Measurements from ENCODE around the gene GMCL1.
"Not testable (repeated sequence)": the region's sequence is repeated elsewhere in the genome, so short reads cannot be mapped to it uniquely, and the experiment has no call there.

The GMCL1 gene

DNA sequence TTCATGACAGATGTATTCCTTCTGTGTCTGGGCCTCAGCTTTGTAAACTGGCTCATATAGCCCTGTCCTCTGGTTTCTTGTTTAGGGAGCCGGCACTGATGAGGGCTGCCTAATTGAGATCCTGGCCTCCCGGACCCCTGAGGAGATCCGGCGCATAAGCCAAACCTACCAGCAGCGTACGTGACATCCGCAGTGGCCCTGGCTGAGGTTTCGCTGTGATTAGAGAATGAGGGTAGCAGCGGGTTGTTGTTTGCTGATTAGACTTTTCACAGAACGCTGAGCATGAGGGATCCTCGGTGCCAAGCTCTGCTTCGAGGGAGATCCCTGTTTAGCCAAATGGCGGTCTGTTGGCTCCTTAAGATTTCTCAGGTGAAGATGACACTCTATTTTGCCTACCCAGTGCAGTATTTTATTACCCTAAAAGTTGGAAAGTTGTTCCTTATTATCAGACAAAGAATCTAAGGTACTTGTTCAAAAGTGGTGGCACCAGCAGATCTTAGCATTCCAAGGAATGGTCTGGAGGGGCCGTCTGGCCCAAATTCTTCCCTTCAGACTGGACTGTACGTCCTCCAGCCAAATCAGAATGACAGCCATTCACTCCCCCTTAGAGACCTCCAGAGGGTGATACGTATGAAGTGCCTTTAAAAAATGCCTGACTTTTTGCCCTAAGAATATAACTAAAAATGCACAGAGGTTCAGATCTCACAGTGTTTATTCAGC, 21.5 kb upstream of the GMCL1 start:
- DNase-seq: no peak

DNA sequence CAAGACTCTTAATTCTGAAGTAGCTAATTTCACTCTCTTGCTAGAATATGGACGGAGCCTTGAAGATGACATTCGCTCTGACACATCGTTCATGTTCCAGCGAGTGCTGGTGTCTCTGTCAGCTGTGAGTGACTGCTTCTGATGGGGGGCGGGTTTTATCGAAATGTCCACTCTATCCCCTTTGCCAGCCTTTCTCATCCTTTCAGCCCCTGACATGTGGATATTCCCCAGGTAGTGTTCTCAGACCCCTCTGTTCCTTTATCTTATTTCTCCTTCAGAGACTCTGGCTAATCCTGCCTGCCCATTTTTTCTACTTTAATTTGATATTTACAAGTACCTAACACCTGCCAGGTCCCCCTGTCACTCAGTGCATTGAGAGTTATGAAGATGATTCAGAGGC, 18.9 kb upstream of the GMCL1 start:
- no peak for DNase-seq

DNA sequence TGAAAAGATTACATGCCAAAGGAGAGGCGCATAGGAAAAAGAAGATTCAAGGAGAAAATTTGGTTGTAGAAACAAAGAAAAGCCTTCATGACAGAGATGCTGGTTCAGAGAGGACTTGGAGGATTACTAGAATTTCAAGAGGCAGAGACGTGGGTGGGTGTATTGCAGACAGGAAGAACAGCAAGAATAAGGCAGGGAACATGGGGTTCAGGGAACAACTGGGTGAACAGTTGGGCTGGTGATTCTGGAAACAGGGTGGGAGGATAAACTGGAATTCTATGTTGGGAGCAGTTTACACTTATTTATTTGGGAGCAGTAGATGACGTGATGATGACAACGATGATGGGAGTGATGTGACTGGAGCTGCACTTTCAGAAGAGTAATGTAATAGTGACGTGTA, 18.4 kb upstream of the GMCL1 start:
- no peak for DNase-seq

DNA sequence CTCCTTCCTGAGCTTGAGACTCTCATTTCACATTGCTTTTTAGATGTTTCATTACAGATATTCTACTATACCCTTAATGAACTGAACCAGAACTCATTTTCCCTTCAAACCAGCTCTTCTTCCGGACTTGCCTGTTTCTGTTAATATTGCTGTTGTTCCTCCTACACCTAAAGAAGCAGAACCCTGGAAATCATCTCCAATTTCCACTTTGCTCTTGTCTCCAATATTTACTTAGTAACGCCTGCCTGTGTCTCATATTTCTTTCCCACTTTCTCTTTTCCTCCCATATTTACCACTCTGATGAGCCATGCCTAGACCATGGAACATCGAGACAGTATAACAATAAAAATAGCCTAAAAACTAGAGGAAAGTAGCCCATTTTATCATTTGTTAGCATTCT, 17.9 kb upstream of the GMCL1 start:
- no peak for DNase-seq

DNA sequence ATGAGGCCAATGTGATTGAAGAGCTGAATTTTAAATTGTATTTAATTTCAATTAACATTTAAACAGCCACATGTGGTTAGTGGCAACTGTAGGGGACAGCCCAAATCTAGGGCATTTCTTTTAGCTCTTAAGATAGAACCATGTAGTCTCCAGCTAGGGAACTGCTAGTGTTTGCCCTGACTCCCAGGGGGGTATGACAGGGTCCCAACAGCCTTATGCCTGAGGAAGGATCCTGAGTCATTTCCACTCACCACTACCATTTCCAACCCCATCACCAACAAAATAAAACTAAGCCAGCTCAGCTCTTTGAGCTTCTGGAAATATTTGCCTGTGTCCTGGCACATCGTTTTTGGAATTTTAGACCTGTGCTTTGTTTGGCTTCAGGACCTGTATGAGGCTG, 13.7 kb upstream of the GMCL1 start:
- DNase-seq: no peak

DNA sequence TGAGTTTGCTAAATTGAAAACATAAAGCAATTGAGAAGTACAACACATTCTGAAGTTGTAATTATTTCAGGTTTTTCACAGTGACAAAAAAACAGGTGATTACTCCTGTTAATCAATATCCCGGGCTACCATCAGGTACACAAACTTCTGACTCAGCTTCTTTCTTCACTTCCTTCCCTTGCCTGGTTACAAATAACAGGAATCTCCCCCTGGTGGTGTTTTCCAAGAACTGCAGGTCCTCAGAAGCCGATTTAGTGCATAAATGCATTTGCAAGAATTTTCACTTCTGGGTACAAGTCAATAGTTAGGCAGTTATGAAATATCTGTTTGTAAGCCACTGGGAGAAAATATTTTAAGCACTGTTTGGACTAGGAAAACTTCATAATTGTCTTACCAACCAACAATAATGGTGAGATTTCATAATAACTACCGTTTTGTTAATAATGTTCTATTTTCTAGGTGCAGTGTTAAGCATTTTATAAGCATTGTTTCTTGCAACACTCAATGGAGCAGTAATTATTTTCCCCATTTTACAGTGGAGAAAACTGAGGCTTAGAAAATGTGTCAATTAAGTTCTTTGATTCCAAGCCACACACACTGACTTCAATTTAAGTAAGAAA, 12.4 kb upstream of the GMCL1 start:
- DNase-seq: peak; percentile 81

DNA sequence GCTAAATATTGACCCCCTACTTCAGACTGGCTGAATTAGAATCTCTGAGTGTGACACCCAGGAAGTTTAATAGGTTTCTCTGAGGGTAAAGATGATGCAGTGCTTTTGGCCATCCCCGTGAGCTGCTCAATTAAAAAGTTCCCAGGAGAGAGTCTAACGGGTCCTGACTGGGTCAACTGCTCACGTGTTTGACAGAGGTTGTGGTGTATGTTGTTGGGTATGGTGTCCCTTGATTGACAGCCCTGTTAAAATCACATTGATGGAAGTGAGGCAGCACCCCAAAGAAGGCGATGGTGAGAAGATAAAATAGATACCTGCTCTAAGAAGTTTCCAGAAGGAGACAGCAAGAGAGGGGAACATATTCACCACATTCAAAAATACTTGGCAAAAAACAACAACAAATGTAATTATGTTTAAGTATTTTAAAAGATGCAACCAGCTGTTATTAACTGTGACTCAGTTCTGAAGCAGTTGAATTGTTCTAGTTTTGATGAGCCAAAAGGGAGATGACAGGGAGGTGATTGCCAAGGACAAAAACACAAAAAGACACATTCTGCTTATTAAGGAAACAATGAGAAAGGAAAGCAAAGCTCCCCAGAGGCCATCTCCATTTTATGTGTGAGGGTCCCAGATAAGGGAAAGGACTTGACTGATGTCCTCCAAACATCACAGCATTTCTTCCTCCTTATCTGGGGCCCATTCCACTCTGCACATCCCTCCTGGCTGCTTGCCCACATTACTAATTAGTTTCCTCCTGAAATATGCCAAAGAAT, 11.5 kb upstream of the GMCL1 start:
- no peak for DNase-seq

DNA sequence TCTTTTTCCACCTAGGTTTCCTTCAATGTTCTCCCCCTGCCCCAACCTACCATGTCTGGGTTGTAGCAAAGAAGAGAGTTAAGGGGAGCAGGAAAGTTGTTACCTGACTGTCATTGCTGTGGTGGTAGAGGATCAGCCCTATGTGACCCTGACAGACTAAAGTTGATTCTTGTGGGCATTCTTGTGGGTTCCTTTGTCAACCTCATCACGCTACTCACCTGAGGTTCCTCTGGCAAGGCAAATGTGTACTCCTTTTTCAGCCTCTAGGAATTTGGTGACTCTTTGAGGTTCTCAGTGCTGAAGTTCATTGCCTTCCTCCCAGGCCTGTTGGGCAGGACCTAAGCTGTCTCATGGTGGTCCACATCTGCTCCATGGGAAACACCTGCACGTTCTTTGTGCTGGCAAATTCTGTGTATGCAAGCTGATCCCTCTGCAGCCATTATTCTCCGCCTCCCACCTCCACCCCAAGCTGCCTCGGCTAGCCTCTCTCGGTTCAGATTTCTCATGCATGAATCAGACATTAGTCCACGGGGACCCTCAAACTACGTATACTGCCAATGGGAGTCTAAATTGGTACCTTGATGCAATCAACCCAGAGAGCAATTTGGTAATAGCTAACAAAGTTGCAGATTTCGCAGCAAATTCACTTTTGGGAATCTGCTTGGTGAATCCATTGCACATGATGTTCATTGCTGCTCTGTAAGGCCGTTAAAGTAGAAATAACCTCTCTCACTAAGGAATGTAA, 1.5 kb upstream of the GMCL1 start:
- no peak for DNase-seq

DNA sequence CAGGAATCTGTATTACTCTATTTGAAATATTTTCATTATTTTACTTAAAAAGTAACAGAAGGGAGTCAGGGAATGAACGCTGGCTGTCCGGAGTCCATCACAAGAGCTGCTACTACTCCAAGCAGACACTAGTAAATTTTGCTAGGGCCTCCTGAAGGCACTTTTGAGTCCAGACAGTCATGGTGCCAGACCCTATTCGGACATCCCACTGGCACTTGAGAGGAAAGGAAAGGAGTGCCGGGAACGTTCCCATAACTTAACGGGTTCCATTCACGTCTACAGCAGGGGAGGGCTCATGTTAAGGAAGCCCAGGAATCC, 563 bp upstream of the GMCL1 start:
- DNase-seq: no peak

DNA sequence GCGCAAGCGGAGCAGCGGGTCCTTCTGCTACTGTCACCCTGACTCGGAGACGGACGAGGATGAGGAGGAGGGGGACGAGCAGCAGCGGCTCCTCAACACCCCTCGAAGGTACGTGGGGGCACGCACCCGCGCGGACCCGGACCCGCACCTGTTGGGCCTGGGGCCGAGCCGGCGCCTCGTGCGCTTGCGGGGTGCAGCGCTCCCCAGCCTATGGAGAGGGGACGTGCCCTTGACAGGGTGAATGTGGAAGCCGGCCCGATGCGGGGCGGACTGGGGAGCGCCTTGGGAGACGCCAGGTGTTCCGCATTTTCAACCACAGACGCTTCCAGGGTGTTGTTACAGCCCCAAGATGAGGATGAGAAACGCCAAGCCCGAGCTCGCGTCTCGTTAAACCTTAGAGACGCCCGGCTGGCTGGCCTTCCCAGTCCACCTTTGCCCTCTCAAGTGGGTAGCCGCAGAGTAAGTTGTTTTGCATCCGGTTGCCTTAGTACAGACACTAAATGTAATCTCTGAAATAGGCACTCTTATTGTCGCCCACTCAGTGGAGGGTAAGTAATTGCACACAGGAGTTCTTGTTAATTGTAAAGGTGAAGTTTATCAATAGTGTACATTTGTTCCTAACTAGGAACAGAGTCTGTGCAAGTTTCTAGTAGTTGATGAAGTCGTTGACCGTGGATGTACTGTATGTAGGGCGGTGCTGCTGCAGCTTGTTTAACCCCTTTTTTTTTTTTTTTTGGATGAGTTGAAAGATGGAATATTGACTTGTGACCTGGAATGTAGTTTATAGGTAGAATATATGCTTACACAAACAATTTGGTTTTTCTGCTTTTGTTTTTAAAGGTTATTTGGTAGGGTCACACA, 815 bp downstream of the GMCL1 start:
- peak; percentile 27 for DNase-seq

DNA sequence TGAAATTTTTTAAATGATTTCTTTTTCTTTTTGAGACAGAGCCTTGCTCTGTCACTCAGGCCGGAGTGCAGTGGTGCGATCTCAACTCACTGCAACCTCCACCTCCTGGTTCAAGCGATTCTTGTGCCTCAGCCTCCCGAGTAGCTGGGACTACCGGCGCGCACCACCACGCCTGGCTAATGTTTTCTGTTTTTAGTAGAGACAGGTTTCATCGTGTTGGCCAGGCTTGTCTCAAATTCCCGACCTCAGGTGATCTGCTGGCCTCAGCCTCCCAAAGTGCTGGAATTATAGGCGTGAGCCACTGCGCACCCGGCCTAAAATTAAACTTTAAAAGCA, 1.4 kb downstream of the GMCL1 start:
- DNase-seq: not testable (repeated sequence)

DNA sequence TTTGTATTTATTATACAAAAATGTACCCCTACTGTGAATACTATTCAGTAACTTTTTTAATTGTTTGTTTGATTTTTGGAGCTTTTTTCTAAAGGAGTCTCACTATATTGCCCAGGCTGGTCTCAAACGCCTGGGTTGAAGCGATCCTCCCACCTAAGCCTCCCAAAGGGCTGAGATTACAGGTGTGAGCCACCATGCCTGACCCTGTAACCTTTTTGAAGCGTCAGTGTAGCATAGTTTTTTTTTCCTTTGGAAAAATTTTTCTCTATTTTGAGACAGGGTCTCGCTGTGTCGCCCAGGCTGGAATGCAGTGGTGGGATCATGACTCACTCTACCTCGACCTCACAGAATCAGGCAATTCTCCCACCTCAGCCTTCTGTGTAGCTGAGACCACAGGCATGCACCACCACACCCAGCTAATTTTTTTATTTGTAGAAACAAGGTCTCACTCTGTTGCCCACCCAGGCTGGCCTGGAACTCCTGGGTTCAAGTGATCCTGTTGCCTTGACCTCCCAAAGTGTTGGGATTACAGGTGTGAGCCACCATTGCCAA, 2.0 kb downstream of the GMCL1 start:
- no peak for DNase-seq

DNA sequence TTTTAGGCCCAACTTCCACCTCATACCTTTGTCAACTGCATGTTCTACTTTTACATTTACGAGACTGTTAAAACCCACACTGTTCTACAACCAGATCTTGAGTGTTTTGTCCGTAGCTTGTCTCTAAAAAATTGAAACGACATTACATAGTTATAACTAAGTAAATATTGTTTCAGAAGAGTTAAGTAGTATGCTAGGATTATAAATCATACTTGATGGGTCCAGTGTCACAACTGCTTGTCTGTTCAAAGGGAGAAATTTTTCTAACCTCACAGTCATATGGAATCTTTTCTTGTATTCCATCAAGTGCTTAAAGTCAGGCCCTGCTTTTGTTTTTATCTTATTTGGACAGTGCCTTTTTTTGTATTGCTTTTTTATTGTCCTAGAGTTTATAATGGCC, 4.3 kb downstream of the GMCL1 start:
- DNase-seq: no peak

DNA sequence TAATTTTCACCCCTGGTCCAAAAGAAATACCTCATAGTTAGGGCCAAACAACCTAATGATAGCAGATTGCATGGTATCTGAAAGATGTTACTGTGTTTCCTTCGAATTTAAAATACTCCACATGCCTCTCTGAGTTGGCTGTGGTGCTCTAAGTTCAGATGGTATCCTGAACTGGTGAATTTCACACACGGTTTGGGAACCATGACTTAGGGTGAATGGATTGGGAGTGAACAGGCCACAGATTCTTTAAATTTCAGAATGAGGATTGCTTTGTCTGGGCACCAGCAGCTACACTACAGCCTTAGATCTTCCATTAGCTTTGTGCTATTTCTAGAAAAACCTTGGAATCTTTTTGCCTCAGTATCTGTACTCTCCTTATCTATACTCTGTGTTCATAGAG, 6.2 kb downstream of the GMCL1 start:
- no peak for DNase-seq

DNA sequence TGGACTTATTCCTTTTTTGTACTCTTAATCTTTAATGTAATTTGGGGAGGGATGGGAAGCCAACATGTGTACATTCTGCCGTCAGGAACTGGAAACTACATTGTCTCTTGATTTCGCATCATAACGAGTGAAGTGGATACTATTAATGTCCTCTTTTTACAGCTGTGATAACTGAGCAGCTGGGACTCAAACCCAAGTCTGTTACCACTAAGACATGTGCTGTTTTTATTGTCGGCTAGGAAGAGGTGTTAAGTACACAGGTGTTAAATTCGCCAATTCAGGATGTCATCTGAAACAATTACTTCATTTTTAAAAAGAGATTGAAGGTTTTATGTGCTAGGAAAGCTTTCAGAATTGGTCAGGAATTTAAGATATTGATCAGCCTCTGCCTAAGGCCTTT, 6.9 kb downstream of the GMCL1 start:
- no peak for DNase-seq

DNA sequence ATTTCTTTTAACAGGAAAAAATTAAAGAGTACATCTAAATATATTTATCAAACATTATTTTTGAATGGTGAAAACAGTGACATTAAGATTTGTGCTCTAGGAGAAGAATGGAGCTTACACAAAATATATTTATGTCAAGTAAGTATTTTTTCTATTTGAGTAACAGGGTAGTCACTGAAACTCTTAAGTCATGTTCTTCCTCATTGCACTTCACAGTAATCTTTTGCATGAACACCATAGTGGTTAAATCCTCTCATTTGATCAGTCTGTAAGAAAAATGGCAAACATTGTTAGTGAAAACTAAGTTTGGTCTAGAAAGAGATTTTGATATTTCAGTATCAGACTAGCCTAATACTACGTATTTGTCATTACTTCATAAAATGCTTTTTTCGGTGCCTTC, 8.1 kb downstream of the GMCL1 start:
- no peak for DNase-seq

DNA sequence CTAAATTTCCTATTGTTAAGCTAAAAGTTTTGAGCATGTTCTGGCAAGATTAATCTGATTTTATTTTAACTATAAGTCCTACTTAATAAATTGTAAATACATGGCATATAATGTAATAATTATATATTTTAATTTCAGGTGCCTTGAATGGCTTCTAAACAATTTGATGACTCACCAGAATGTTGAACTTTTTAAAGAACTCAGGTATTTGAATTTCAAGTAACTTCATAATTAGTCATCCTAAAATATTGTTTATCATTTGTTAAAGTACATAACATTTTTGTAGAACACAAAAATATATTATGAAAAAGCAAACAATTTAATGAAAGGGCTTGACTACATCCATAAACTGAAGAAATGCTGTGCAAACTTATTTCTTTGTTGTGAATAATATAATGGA, 14.5 kb downstream of the GMCL1 start:
- no peak for DNase-seq

DNA sequence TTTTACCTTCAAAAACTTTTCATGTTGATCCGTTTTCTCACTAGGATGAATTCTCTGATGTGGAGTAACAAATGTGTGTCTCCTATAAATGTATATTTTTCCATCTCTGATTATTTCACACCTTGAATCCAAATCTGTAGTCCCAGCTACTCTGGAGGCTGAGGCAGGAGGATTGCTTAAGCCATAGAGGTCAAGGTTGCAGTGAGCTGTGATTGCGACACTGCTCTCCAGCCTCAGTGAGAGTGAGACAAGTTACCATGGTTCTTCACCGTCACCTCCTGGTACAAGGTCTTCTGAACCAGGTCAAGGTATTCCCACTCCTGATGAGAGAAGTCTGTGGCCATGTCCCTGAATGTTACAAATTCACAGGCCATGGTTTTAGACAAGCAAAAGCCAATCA, 15.1 kb downstream of the GMCL1 start:
- DNase-seq: no peak

DNA sequence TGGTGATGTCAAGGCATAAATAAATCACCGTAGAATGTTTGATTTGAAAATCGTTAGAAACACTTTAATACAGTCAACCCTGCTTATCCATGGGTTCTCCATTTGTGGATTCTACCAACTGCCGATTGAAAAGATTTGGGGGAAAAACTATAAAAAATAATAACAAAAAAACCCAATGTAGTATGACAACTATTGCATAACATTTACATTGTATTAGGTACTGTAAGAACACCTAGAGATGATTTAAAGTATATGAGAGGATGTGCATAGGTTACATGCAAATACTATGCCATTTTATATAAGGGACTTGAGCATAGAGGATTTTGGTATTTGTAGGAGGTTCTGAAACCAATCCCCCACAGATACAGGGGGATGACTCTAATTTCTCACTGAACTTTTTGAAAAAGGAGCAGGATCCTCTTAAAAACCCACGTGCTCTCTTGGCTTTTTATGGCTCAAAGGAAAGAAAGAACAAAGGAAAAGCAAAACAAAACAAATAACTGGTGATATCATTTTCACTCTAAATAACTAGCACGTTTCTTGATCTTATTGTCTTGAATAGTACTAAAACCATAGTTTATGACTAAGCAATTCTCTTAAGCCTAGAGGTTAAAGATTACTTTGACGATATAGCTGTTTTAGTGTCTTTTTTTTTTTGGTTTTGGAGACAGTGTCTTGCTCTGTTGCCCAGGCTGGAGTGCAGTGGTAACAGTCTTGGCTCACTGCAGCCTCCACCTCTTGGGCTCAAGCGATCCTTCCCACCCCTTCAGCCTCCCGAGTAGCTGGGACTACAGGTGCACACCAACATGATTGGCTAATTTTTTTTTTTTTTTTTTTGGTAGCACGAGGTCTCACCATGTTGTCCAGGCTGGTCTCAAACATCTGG, 17.0 kb downstream of the GMCL1 start:
- no peak for DNase-seq

DNA sequence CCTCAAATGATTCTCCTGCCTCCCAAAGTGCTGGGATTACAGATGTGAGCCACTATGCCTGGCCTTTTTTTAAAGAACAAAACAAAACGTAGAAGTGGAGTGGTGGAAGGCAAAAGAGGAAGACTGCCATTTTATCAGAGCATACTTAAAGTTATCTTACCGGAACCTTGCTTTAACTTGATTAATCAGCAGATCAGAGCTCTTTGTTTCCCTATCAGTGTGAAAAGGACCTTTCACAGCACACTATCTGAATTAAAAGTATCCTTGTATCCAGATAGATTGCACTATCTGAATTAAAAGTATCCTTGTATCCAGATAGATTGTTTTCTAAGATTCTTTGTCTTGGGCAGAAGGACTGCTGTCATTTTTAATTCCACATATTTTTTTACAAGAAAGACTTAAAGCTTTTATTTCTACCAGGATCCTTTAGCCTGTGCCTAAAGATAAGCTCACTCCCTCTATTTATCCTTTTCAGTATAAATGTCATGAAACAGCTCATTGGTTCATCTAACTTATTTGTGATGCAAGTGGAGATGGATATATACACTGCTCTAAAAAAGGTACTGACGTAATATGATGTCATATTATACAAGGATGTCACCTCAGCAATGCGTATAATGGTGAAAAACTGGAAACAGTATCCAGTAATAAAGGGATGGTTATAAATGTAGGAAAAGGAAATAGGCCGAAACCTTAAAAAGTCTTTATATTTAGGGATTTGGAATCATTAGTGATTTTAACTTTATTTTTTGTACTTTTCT, 17.8 kb downstream of the GMCL1 start:
- DNase-seq: no peak
